Activated naive CD8-positive, alpha-beta T cell treated with anti-CD3 and anti-CD28 coated beads, Interleukin-2, amount 10 ng/mL, durations not matched to agents 7 days and 5 days (primary cell): ENCODE measurements around the gene MEX3D. TPM values are rescaled to one million over a fixed set of nuclear protein-coding genes. Genes with fewer than 3 reads are reported as not detected.

Experiments used
- total RNA-seq, 2 experiments: library from RNA; stranded (reverse); gene quantifications; one replicate each; pipeline ENCODE4 v1.2.3, GENCODE V29; 2021

MEX3D gene
- total RNA-seq, 2 experiments from 2014 or later: 7.0 to 7.8 TPM

Other genes with a start within 250 kb of the MEX3D start
- gene NDUFS7, start 184.4 kb downstream of the MEX3D start, total RNA-seq: 100 to 1,000 TPM; 103 to 106 TPM
- gene GAMT, start 166.8 kb downstream of the MEX3D start, total RNA-seq: 10 to 100 TPM; 17.9 to 18.9 TPM
- gene DAZAP1, start 160.7 kb downstream of the MEX3D start, total RNA-seq: 100 to 1,000 TPM; 214 to 217 TPM
- 1,000 to 10,000 TPM; 1,438 to 1,457 TPM for gene RPS15, start 129.9 kb downstream of the MEX3D start, total RNA-seq
- gene APC2, start 118.2 kb downstream of the MEX3D start, total RNA-seq: under 1 TPM; 0.06 to 0.11 TPM
- gene C19orf25, start 89.1 kb downstream of the MEX3D start, total RNA-seq: 10 to 100 TPM; 48.0 to 51.2 TPM
- gene PCSK4, start 78.0 kb downstream of the MEX3D start, total RNA-seq: 1 to 10 TPM; 6.7 to 9.7 TPM
- gene REEP6, start 77.1 kb downstream of the MEX3D start, total RNA-seq: 1 to 10 TPM; 2.2 to 2.8 TPM
- 1 to 10 TPM; 1.8 to 2.1 TPM for gene ADAMTSL5, start 55.3 kb downstream of the MEX3D start, total RNA-seq
- not detected for gene PLK5, start 44.2 kb downstream of the MEX3D start, total RNA-seq
- gene MBD3, start 24.5 kb upstream of the MEX3D start, total RNA-seq: 10 to 100 TPM; 68.9 to 72.7 TPM
- gene UQCR11, start 37.1 kb upstream of the MEX3D start, total RNA-seq: 100 to 1,000 TPM; 176 to 181 TPM
- gene TCF3, start 84.3 kb upstream of the MEX3D start, total RNA-seq: 100 to 1,000 TPM; 102 to 109 TPM
- not detected for gene ONECUT3, start 185.2 kb upstream of the MEX3D start, total RNA-seq
- gene ATP8B3, start 244.0 kb upstream of the MEX3D start, total RNA-seq: 10 to 100 TPM; 17.0 to 18.6 TPM